Measurements from ENCODE around the gene INPP4B.

INPP4B gene

GRCh38 chr4:142581881-142582280, 264.2 kb downstream of the INPP4B start:
- no peak overlapping the region for H2AFZ ChIP-seq (ENCODE audit: low read depth)
- H3K4me3 ChIP-seq (IDR thresholded peaks at IDR 0.05; ENCODE audit: insufficient read depth, low read depth, low read length): no peak overlapping the region
- no peak overlapping the region for H3K27ac ChIP-seq
- no peaks in the 10 kb centered on the region for H3K36me3 ChIP-seq (ENCODE audit: insufficient read depth)
- no peaks in the 10 kb centered on the region for H3K79me2 ChIP-seq (ENCODE audit: insufficient read depth, low read depth)
- H3K4me1 ChIP-seq (ENCODE audit: low read depth, poor library complexity, severe bottlenecking): no peaks in the 10 kb centered on the region
- no peaks in the 10 kb centered on the region for H4K20me1 ChIP-seq (ENCODE audit: insufficient read depth)
- H3K9ac ChIP-seq: no peak overlapping the region
- H3K27me3 ChIP-seq (ENCODE audit: insufficient read depth, low read depth): no peaks in the 10 kb centered on the region
- H3K4me2 ChIP-seq: no peak overlapping the region
- TF ChIP-seq CTCF (conservative IDR thresholded peaks at IDR 0.05; ENCODE audit: low read depth, low read length): no peak

- H3K27me3 ChIP-seq (ENCODE audit: insufficient read depth, low read depth): no peaks in the 10 kb centered on the region
- no peak for TF ChIP-seq CTCF (conservative IDR thresholded peaks at IDR 0.05; ENCODE audit: low read depth, low read length)
Measured at GRCh38 chr4:142579443-142579842, 266.7 kb downstream of the INPP4B start.

GRCh38 chr4:142574306-142574705, 271.8 kb downstream of the INPP4B start:
- Histone ChIP-seq H3K27me3 (ENCODE audit: insufficient read depth, low read depth) (no peaks in the 10 kb centered on the region), H3K4me1 (ENCODE audit: low read depth, poor library complexity, severe bottlenecking) (peaks cover 28% of the 10 kb centered on the region), H3K79me2 (ENCODE audit: insufficient read depth, low read depth) (no peaks in the 10 kb centered on the region), H3K9ac (no peak overlapping the region), H3K27ac (no peak overlapping the region), H4K20me1 (ENCODE audit: insufficient read depth) (no peaks in the 10 kb centered on the region), H3K4me2 (no peak overlapping the region), H2AFZ (ENCODE audit: low read depth) (no peak overlapping the region), H3K36me3 (ENCODE audit: insufficient read depth) (no peaks in the 10 kb centered on the region), H3K4me3 (IDR thresholded peaks at IDR 0.05; ENCODE audit: insufficient read depth, low read depth, low read length) (no peak overlapping the region)
- no peak for TF ChIP-seq CTCF (conservative IDR thresholded peaks at IDR 0.05; ENCODE audit: low read depth, low read length)

More at GRCh38 chr4:142579443-142579842, 266.7 kb downstream of the INPP4B start:
- no peak overlapping the region for H3K4me3 ChIP-seq (IDR thresholded peaks at IDR 0.05; ENCODE audit: insufficient read depth, low read depth, low read length)
- H3K4me1 ChIP-seq (ENCODE audit: low read depth, poor library complexity, severe bottlenecking): no peaks in the 10 kb centered on the region
- H3K9ac ChIP-seq: no peak overlapping the region
- H3K36me3 ChIP-seq (ENCODE audit: insufficient read depth): no peaks in the 10 kb centered on the region
- H2AFZ ChIP-seq (ENCODE audit: low read depth): no peak overlapping the region
- no peaks in the 10 kb centered on the region for H4K20me1 ChIP-seq (ENCODE audit: insufficient read depth)
- no peaks in the 10 kb centered on the region for H3K79me2 ChIP-seq (ENCODE audit: insufficient read depth, low read depth)
- H3K27ac ChIP-seq: no peak overlapping the region
- H3K4me2 ChIP-seq: no peak overlapping the region

GRCh38 chr4:142572071-142572470, 274.0 kb downstream of the INPP4B start:
- Histone ChIP-seq H2AFZ (ENCODE audit: low read depth) (no peak overlapping the region), H3K36me3 (ENCODE audit: insufficient read depth) (no peaks in the 10 kb centered on the region), H3K4me2 (peak overlapping the region; percentile 50), H3K27ac (peak overlapping the region; percentile 18; the same call in 1 of the 2 replicates), H3K79me2 (ENCODE audit: insufficient read depth, low read depth) (no peaks in the 10 kb centered on the region), H3K4me3 (IDR thresholded peaks at IDR 0.05; ENCODE audit: insufficient read depth, low read depth, low read length) (no peak overlapping the region), H4K20me1 (ENCODE audit: insufficient read depth) (no peaks in the 10 kb centered on the region), H3K9ac (no peak overlapping the region), H3K4me1 (ENCODE audit: low read depth, poor library complexity, severe bottlenecking) (peaks cover 51% of the 10 kb centered on the region), H3K27me3 (ENCODE audit: insufficient read depth, low read depth) (no peaks in the 10 kb centered on the region)
- TF ChIP-seq CTCF (conservative IDR thresholded peaks at IDR 0.05; ENCODE audit: low read depth, low read length): no peak

All from KMS-11 (cell line).